Esophagus squamous epithelium (tissue), 5 donors: ENCODE results near the gene JPH3. TPM values are rescaled to one million over a fixed set of nuclear protein-coding genes. Genes with fewer than 3 reads are reported as not detected.

ENCODE experiments used
- DNase-seq: peaks from one replicate; lab custom pipeline; 2025; lab: John Stamatoyannopoulos, UW
- H3K27ac ChIP-seq, 4 donors: fragments of 200-600 bp; sonication (generic); one replicate each; pipeline ENCODE4 v1.5.1; 2016 to 2019; ENCODE audit warnings: mild to moderate bottlenecking in 1 of 4
- H3K27me3 ChIP-seq, 4 donors: fragments of 200-600 bp; sonication (generic); 1 replicate in 3 of 4; 2 replicates in 1 of 4; pipeline versions ENCODE4 v1.5.1 to v1.6.0; 2017 to 2021; ENCODE audit warnings: antibody characterized with exemption in 1 of 4
- H3K36me3 ChIP-seq, 3 donors: fragments of 200-600 bp; sonication (generic); one replicate each; pipeline ENCODE4 v1.5.1; 2016 to 2019
- H3K4me1 ChIP-seq, 3 donors: fragments of 200-600 bp; sonication (generic); one replicate each; pipeline ENCODE4 v1.5.1; 2017 to 2019
- H3K4me3 ChIP-seq, 4 donors: fragments of 200-600 bp; sonication (generic); 1 replicate in 3 of 4; 2 replicates in 1 of 4; pipeline ENCODE4 v1.5.1; 2016 to 2019; ENCODE audit warnings: mild to moderate bottlenecking in 2 of 4, moderate library complexity in 1 of 4
- H3K9me3 ChIP-seq, 3 donors: fragments of 200-600 bp; sonication (generic); one replicate each; pipeline ENCODE4 v1.5.1; 2016 to 2019
- POLR2A ChIP-seq, 4 donors: fragments of 450-650 bp; IDR thresholded peaks; one replicate each; pipeline ENCODE4 v1.6.1; 2017; ENCODE audit warnings: antibody characterized with exemption in 4 of 4, mild to moderate bottlenecking in 4 of 4, moderate library complexity in 3 of 4
- WGBS, 2 donors: methylation state at CpG; one replicate each; pipeline ENCODE4 v1.1.5; 2018; 5-methylcytosine and 5-hydroxymethylcytosine counted together
- intact Hi-C: fragments of 100-400 bp; cut with DNase I; formaldehyde crosslinking; loops from one replicate; pipeline ENCODE4 v1.15.0; 2022
- total RNA-seq, 4 donors: library from RNA; depleted of rRNA; stranded (reverse); fragments of >200 nt; gene quantifications; one replicate each; pipeline ENCODE4 v1.1.0, GENCODE V29; 2016
- TF ChIP-seq, protein P1 (sequence below), 6 experiments: fragments of 450-650 bp in 4 of 6; fragments of 200-600 bp in 2 of 6; sonication (generic) in 2 of 6; IDR thresholded peaks; one replicate each; pipeline ENCODE4 v1.5.1; 2016 to 2019; ENCODE audit warnings: antibody characterized with exemption in 6 of 6, mild to moderate bottlenecking in 4 of 6, moderate library complexity in 4 of 6
- donor health status: DM: yes; HTN: yes; CAD: no.

Gene JPH3
- total RNA-seq, 4 donors from 2014 or later: 0.29 to 0.76 (median 0.45) TPM; not detected in 1

DNA sequence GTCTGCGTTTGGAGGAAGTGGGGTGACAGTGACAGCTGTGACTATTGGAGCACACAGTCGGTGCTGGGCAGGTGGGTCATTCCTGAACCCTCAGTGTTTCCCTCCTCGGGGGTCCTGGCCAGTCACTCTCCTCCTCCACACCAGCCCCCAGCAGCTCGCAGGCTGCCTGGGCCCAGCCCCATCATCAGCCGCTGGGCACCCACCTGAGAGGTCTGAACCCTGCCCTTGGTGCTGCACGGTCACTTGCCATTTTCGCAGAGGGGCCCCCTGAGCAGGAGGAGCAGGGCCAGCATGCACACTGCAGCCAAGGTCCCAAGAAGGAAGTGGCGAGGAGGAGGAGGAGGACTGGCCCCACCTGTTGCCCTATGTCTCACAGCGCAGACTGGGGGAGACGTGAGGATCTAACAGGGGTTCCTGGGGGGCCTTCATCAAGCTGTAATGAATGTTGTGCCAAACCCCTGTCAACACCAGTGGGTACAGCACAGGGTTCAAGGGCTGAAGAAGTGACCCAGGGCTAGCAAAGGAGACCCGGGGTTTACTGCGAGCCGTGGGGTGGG lies 23.0 kb downstream of the JPH3 start:
- Histone ChIP-seq H3K36me3 (no peaks in the 10 kb centered on the region), H3K27ac (no peak overlapping the region), H3K4me3 (no peak overlapping the region), H3K4me1 (no peaks in the 10 kb centered on the region), H3K9me3 (peaks cover 0 to 5% (median 0%) of the 10 kb centered on the region in 3 donors), H3K27me3 (peaks cover 0 to 86% (median 0%) of the 10 kb centered on the region in 4 donors)
- 69 to 74% methylated on average over 7 to 10 of the region's 13 CpGs for WGBS, 2 donors
- TF ChIP-seq, protein P1, sequence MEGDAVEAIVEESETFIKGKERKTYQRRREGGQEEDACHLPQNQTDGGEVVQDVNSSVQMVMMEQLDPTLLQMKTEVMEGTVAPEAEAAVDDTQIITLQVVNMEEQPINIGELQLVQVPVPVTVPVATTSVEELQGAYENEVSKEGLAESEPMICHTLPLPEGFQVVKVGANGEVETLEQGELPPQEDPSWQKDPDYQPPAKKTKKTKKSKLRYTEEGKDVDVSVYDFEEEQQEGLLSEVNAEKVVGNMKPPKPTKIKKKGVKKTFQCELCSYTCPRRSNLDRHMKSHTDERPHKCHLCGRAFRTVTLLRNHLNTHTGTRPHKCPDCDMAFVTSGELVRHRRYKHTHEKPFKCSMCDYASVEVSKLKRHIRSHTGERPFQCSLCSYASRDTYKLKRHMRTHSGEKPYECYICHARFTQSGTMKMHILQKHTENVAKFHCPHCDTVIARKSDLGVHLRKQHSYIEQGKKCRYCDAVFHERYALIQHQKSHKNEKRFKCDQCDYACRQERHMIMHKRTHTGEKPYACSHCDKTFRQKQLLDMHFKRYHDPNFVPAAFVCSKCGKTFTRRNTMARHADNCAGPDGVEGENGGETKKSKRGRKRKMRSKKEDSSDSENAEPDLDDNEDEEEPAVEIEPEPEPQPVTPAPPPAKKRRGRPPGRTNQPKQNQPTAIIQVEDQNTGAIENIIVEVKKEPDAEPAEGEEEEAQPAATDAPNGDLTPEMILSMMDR (IDR thresholded peaks at IDR 0.05): no peak
- TF ChIP-seq POLR2A (IDR thresholded peaks at IDR 0.05): no peak
- intact Hi-C loops: no loop called here
- no peak for DNase-seq

DNA sequence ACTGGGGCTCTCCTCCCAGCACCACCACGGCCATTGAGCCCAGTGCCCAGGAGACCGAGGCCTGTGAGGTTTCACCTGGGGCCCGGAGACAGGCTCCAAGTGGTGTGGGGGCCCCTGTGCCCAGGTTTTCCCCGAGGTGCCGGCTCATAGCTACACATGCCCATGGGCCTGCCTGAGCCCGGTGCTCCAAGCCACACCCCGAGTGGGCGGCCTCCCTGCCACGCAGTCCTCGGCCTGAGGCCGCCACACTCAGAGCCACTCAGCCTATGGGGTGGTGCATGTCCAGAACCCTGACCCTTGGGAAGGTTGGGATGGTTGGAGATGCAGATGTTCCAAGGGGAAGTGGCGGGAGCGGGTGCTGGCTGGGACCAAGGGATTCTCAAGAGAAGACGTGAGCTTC lies 24.1 kb downstream of the JPH3 start:
- WGBS, 2 donors: 49 to 67% methylated on average over 2 to 10 of the region's 14 CpGs

DNA sequence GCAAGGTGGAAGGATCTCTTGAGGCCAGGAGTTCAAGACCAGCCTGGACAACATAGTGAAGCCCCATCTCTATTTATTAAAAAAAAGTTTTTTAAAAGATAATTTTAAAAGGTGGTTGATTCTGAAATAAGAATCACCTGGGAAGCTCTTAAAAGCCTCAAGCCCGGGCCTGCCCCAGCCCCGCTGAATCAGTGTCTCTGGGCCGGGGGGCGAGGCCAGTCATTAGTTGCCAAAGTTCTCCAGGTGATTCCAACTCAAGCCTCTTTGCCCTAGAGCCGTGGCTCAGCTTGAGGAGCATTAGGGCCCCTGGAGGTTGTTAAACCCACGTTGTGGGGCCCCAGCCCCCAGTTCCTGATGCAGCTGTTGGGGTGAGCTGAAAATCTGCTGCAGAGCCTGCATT lies 24.6 kb downstream of the JPH3 start:
- Histone ChIP-seq H3K4me3 (no peak overlapping the region), H3K4me1 (no peaks in the 10 kb centered on the region), H3K27me3 (peaks cover 0 to 86% (median 0%) of the 10 kb centered on the region in 4 donors), H3K9me3 (peaks cover 0 to 18% (median 5%) of the 10 kb centered on the region in 3 donors), H3K36me3 (no peaks in the 10 kb centered on the region), H3K27ac (no peak overlapping the region)
- no peak for TF ChIP-seq POLR2A (IDR thresholded peaks at IDR 0.05)
- TF ChIP-seq, protein P1 (IDR thresholded peaks at IDR 0.05): no peak
- DNase-seq: no peak
- 32 to 49% methylated on average over 6 of the region's 6 CpGs for WGBS, 2 donors
- intact Hi-C loops: no loop called here

More for the DNA sequence above, 24.1 kb downstream of the JPH3 start:
- Histone ChIP-seq H3K4me1 (no peaks in the 10 kb centered on the region), H3K9me3 (peaks cover 0 to 16% (median 5%) of the 10 kb centered on the region in 3 donors), H3K36me3 (no peaks in the 10 kb centered on the region), H3K27me3 (peaks cover 0 to 86% (median 0%) of the 10 kb centered on the region in 4 donors), H3K4me3 (no peak overlapping the region), H3K27ac (no peak overlapping the region)
- DNase-seq: no peak
- intact Hi-C loops: no loop called here
- TF ChIP-seq, protein P1 (IDR thresholded peaks at IDR 0.05): no peak
- no peak for TF ChIP-seq POLR2A (IDR thresholded peaks at IDR 0.05)

DNA sequence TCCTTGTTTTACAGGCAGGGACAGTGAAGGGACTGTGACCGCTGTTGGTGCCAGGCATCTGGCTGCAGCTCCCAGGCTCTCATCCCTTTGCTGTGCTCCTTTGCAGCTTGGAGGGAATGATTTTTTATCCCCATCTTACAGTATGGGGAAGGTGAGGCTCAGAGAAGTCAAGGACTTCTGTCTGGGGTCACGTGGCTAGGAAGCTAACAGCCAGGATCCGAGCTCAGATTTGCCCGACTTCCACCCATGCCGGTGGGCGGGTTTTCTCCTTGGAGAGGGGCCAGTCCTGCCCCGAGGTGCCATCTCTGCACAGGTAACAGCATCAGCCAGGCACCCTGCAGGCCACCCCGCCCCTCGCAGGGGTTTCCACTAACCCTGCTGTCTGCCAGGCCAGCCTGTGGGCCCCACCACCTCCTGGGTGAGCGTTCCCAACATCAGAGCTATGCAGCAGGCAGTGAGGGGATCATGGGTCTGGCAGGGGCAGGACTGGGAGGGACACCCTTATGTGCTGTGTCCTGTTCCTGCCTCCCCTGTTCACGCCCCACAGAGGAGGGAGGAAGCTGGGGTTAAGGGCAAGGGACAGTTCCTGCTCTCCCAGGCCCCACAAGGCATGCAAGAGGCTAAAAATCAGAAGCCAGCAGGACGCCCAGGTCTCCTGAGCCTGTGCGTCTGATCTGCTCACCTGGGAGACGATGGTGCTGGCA lies 25.4 kb downstream of the JPH3 start:
- no peak for DNase-seq
- intact Hi-C loops: no loop called here
- Histone ChIP-seq H3K27me3 (peaks cover 0 to 86% (median 0%) of the 10 kb centered on the region in 4 donors), H3K9me3 (peaks cover 0 to 18% (median 5%) of the 10 kb centered on the region in 3 donors), H3K4me3 (no peak overlapping the region), H3K36me3 (no peaks in the 10 kb centered on the region), H3K27ac (no peak overlapping the region), H3K4me1 (no peaks in the 10 kb centered on the region)
- TF ChIP-seq POLR2A (IDR thresholded peaks at IDR 0.05): no peak
- TF ChIP-seq, protein P1 (IDR thresholded peaks at IDR 0.05): no peak
- 53 to 75% methylated on average over 3 to 5 of the region's 14 CpGs for WGBS, 2 donors

GRCh38 chr16:87628246-87628923 lies 26.1 kb downstream of the JPH3 start:
- no peak overlapping the region for H3K27ac ChIP-seq
- H3K36me3 ChIP-seq: no peaks in the 10 kb centered on the region
- TF ChIP-seq POLR2A (IDR thresholded peaks at IDR 0.05): no peak
- TF ChIP-seq, protein P1 (IDR thresholded peaks at IDR 0.05): no peak
- intact Hi-C loops: no loop called here
- H3K27me3 ChIP-seq: peaks cover 0 to 87% (median 0%) of the 10 kb centered on the region in 4 donors
- no peaks in the 10 kb centered on the region for H3K4me1 ChIP-seq
- 73 to 82% methylated on average over 2 to 12 of the region's 25 CpGs for WGBS, 2 donors
- no peak overlapping the region for H3K4me3 ChIP-seq
- H3K9me3 ChIP-seq: peaks cover 0 to 18% (median 5%) of the 10 kb centered on the region in 3 donors
- DNase-seq: no peak
